Endothelial cell of umbilical vein (primary cell): ENCODE data around the gene TSPAN18. TPM values are rescaled to one million over a fixed set of nuclear protein-coding genes. Genes with fewer than 3 reads are reported as not detected.

Experiments
- BruUV-seq: library from RNA; stranded (reverse); fragments of 400-500 nt; replicated peaks from 2 replicates; lab custom pipeline; 2021; lab: Mats Ljungman, UMichigan
- CTCF ChIA-PET: fragments of 300-600, 350-600 bp; sonication (Branson Sonifier 250); formaldehyde crosslinking; loops from one replicate; lab custom pipeline; 2021; ENCODE audit warnings: antibody characterized with exemption, inconsistent platforms; lab: Charles Lee
- POLR2A ChIA-PET: fragments of 300-600, 350-600 bp; sonication (Branson Sonifier 250); formaldehyde crosslinking; loops from one replicate; lab custom pipeline; 2021; ENCODE audit warnings: antibody characterized with exemption, inconsistent platforms; lab: Charles Lee
- DNase-seq: peaks from one replicate; pipeline ENCODE4 v3.0.0-alpha.2; 2011; ENCODE audit warnings: low read depth, low spot score
- FAIRE-seq: peaks from 2 replicates; lab custom pipeline; 2011; peaks lifted over from hg19 to GRCh38; lab: Jason Lieb, UNC
- H2AFZ ChIP-seq: 2 replicates; pipeline ENCODE4 v1.6.0; 2012; ENCODE audit warnings: low read depth, low read length, control low read depth, inconsistent platforms
- H3K27ac ChIP-seq: 2 replicates; pipeline ENCODE4 v1.5.1; 2011; ENCODE audit warnings: low read depth, mild to moderate bottlenecking, control low read depth, low read length, moderate library complexity; ENCODE audit not compliant: insufficient read depth
- H3K27me3 ChIP-seq, 2 experiments: 2 replicates each; pipeline versions ENCODE4 v1.6.0 to v1.6.1; 2011; ENCODE audit warnings: low read length in 2 of 2, mixed read lengths in 1 of 2; ENCODE audit not compliant: control insufficient read depth in 2 of 2, insufficient read depth in 2 of 2
- H3K36me3 ChIP-seq, 2 experiments: 2 replicates in 1 of 2; 3 replicates in 1 of 2; pipeline ENCODE4 v1.5.1; 2011; ENCODE audit warnings: low read length in 2 of 2, mild to moderate bottlenecking in 1 of 2, moderate library complexity in 1 of 2; ENCODE audit not compliant: control insufficient read depth in 2 of 2, insufficient read depth in 2 of 2; ENCODE audit errors: extremely low read depth in 1 of 2
- H3K4me1 ChIP-seq: 3 replicates; pipeline ENCODE4 v1.5.1; 2011; ENCODE audit warnings: mild to moderate bottlenecking, low read length; ENCODE audit not compliant: control insufficient read depth, insufficient read depth; ENCODE audit errors: extremely low read depth
- H3K4me2 ChIP-seq: 2 replicates; pipeline ENCODE4 v1.6.1; 2011; ENCODE audit warnings: low read length, control low read depth, mixed read lengths; ENCODE audit not compliant: insufficient read depth
- H3K4me3 ChIP-seq, 3 experiments: fragments of 200-600 bp in 1 of 3; sonication (generic), shearing (Covaris generic) in 1 of 3; replicated peaks in 1 of 3; 2 replicates each; pipeline ENCODE4 v1.5.1; 2011 to 2016; ENCODE audit warnings: control low read depth in 3 of 3, low read length in 3 of 3, mild to moderate bottlenecking in 2 of 3, inconsistent platforms in 1 of 3, low read depth in 1 of 3, moderate library complexity in 1 of 3; ENCODE audit not compliant: insufficient read depth in 1 of 3
- H3K79me2 ChIP-seq: 2 replicates; pipeline ENCODE4 v1.6.0; 2012; ENCODE audit warnings: low read length, inconsistent platforms; ENCODE audit not compliant: control insufficient read depth, insufficient read depth
- H3K9ac ChIP-seq: replicated peaks from 2 replicates; pipeline ENCODE3; 2011; ENCODE audit warnings: low read length, control low read depth; ENCODE audit not compliant: insufficient read depth; ENCODE audit errors: extremely low read depth
- H3K9me1 ChIP-seq: replicated peaks from 3 replicates; pipeline ENCODE4 v1.6.0; 2011; ENCODE audit warnings: mild to moderate bottlenecking, low read length; ENCODE audit not compliant: control insufficient read depth, insufficient read depth; ENCODE audit errors: extremely low read depth
- H3K9me3 ChIP-seq: replicated peaks from 2 replicates; pipeline ENCODE4 v1.5.1; 2012; ENCODE audit warnings: low read length, inconsistent platforms; ENCODE audit not compliant: control insufficient read depth, insufficient read depth
- H4K20me1 ChIP-seq: replicated peaks from 2 replicates; pipeline ENCODE3; 2011; ENCODE audit warnings: mild to moderate bottlenecking, low read length; ENCODE audit not compliant: control insufficient read depth, insufficient read depth; ENCODE audit errors: extremely low read depth
- EZH2 ChIP-seq: IDR thresholded peaks from 2 replicates; pipeline ENCODE4 v1.6.1; 2012; ENCODE audit warnings: borderline replicate concordance, low read depth, mild to moderate bottlenecking, moderate library complexity, low read length, inconsistent platforms; ENCODE audit not compliant: severe bottlenecking
- FOS ChIP-seq: IDR thresholded peaks from 2 replicates; pipeline ENCODE4 v1.6.1; 2011; ENCODE audit warnings: mild to moderate bottlenecking, low read length, moderate library complexity, borderline replicate concordance; ENCODE audit not compliant: insufficient read depth
- GATA2 ChIP-seq: IDR thresholded peaks from 2 replicates; pipeline ENCODE4 v1.7.0; 2011; ENCODE audit warnings: low read depth, mild to moderate bottlenecking, moderate library complexity, mixed read lengths, low read length; ENCODE audit not compliant: insufficient read length, insufficient read depth
- JUN ChIP-seq: IDR thresholded peaks from 2 replicates; pipeline ENCODE4 v1.6.1; 2011; ENCODE audit warnings: borderline replicate concordance, low read depth; ENCODE audit not compliant: insufficient read length, insufficient read depth
- MAX ChIP-seq: IDR thresholded peaks from 2 replicates; pipeline ENCODE4 v1.6.1; 2011; ENCODE audit not compliant: insufficient read depth, insufficient read length
- MYC ChIP-seq: IDR thresholded peaks from one replicate; pipeline ENCODE4 v1.6.1; 2011; ENCODE audit warnings: mild to moderate bottlenecking, low read depth, low read length
- POLR2A ChIP-seq: IDR thresholded peaks from 2 replicates; pipeline ENCODE4 v1.6.1; 2012; ENCODE audit warnings: low read depth, mild to moderate bottlenecking, control low read depth, low read length
- POLR2AphosphoS5 ChIP-seq: IDR thresholded peaks from 2 replicates; pipeline ENCODE4 v1.6.1; 2012; ENCODE audit warnings: low read depth, mild to moderate bottlenecking, control low read depth, low read length, moderate library complexity; ENCODE audit not compliant: insufficient read depth
- dilution Hi-C: fragments of 300-500 bp; cut with MboI; formaldehyde crosslinking; loops from one replicate; pipeline ENCODE4 v1.15.0; 2019; ENCODE audit warnings: low sequenced_read_pairs; ENCODE audit not compliant: extremely low pct_ligation_motif_present
- intact Hi-C: fragments of 100-400 bp; cut with micrococcal nuclease; formaldehyde crosslinking; loops from one replicate; pipeline ENCODE4 v1.10.0; 2022
- polyA plus RNA-seq, 4 experiments: library from polyadenylated mRNA; depleted of rRNA in 3 of 4; stranded (reverse) in 3 of 4; unstranded in 1 of 4; fragments of >200 nt; gene quantifications; 2 replicates each; pipeline versions ENCODE4 v1.2.1 to v1.2.3, GENCODE V29; 2011 to 2012; ENCODE audit warnings: missing spikeins in 1 of 4
- total RNA-seq: library from RNA; stranded (reverse); gene quantifications from 2 replicates; pipeline ENCODE4 v1.2.3, GENCODE V29; 2021
- TF ChIP-seq, protein P1 (sequence below), 2 donors: IDR thresholded peaks; 1 replicate in 1 of 2; 2 replicates in 1 of 2; pipeline ENCODE4 v1.5.1; 2011; ENCODE audit warnings: low read length in 2 of 2, mild to moderate bottlenecking in 2 of 2, moderate library complexity in 2 of 2, control low read depth in 1 of 2, inconsistent platforms in 1 of 2, low read depth in 1 of 2; ENCODE audit not compliant: insufficient read depth in 1 of 2; ENCODE audit errors: extremely low read depth in 1 of 2

TSPAN18 gene
- total and polyA plus RNA-seq, 2 donors (not counting 3 experiments of a cell fraction or from before 2014, with no cell fraction given) = 32.2 to 118 TPM

GRCh38 chr11:44813401-44813800, 86.6 kb downstream of the TSPAN18 start:
- TF ChIP-seq MAX (no peak), POLR2A (no peak), EZH2 (no peak), POLR2AphosphoS5 (no peak), JUN (no peak), GATA2 (no peak), FOS (no peak), MYC (no peak)
- TF ChIP-seq, protein P1, sequence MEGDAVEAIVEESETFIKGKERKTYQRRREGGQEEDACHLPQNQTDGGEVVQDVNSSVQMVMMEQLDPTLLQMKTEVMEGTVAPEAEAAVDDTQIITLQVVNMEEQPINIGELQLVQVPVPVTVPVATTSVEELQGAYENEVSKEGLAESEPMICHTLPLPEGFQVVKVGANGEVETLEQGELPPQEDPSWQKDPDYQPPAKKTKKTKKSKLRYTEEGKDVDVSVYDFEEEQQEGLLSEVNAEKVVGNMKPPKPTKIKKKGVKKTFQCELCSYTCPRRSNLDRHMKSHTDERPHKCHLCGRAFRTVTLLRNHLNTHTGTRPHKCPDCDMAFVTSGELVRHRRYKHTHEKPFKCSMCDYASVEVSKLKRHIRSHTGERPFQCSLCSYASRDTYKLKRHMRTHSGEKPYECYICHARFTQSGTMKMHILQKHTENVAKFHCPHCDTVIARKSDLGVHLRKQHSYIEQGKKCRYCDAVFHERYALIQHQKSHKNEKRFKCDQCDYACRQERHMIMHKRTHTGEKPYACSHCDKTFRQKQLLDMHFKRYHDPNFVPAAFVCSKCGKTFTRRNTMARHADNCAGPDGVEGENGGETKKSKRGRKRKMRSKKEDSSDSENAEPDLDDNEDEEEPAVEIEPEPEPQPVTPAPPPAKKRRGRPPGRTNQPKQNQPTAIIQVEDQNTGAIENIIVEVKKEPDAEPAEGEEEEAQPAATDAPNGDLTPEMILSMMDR (IDR thresholded peaks at IDR 0.05; ENCODE audit: extremely low read depth in 1 of 2, insufficient read depth in 1 of 2, low read depth in 1 of 2, low read length in 2 of 2) = no peak
- ChIA-PET POLR2A (interaction anchor here (0.6 kb wide), 1 partner anchor 9 kb away, joined by 4 read pairs; no protein-coding TSS in a partner anchor), CTCF (no interaction called here)
- no peak overlapping the region for H2AFZ ChIP-seq
- BruUV-seq = no TSS peak
- dilution Hi-C loops = no loop called here
- peaks cover 33% of the 10 kb centered on the region for H3K4me1 ChIP-seq
- DNase-seq (no peak), FAIRE-seq (no peak)
- H3K4me2 ChIP-seq = no peak overlapping the region
- H3K36me3 ChIP-seq = no peaks in the 10 kb centered on the region
- intact Hi-C loops = loop anchor here (5.0 kb wide), 1 partner anchor 79 kb away; no protein-coding TSS in a partner anchor
- no peak overlapping the region for H3K9ac ChIP-seq
- H3K79me2 ChIP-seq = no peaks in the 10 kb centered on the region
- H3K27ac ChIP-seq = no peak overlapping the region
- H3K27me3 ChIP-seq = no peaks in the 10 kb centered on the region
- no peaks in the 10 kb centered on the region for H3K9me1 ChIP-seq
- H3K9me3 ChIP-seq = no peaks in the 10 kb centered on the region
- H3K4me3 ChIP-seq = no peak overlapping the region
- H4K20me1 ChIP-seq = no peaks in the 10 kb centered on the region
